ENCODE measurements around the gene ARID2. TPM values are rescaled to one million over a fixed set of nuclear protein-coding genes. Genes with fewer than 3 reads are reported as not detected.
A peak's percentile ranks its signal among the peaks of the same experiment; 100 is the strongest.

The ARID2 gene
- total and polyA plus RNA-seq, 2 experiments from 2014 or later, result 26.5 to 54.9 TPM

DNA sequence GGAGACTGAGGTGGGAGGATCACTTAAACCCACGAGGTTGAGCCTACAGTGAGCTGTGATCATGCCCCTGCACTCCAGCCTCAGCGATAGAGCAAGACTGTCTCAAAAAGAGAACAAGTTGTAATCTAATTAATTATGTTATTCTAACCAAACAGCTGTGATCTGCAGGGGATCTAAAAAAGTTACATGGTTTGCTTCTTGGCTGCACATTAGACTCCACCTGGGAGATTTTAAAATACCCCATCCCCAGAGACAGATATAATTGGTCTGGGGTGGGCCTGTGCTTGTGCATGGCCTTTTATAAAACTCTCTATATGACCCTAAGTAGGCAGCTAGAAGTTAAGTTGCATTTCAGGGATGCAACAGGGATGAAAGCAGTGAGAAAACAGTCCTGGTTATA, 184.1 kb downstream of the ARID2 start:
- DNase-seq (ENCODE audit: low spot score) (no peak), ATAC-seq (no peak; the same call in 2 of the 3 replicates)
- Mint-ChIP-seq H3K36me3 (ENCODE audit: low read depth) (peaks cover 5% of the 10 kb centered on the region; the same call in 2 of the 3 replicates), H3K27ac (no peak overlapping the region), H3K9me3 (no peaks in the 10 kb centered on the region), H3K4me1 (no peaks in the 10 kb centered on the region), H3K4me3 (no peak overlapping the region), H3K27me3 (ENCODE audit: insufficient read depth, low read depth, poor library complexity) (peaks cover 6% of the 10 kb centered on the region)
- Histone ChIP-seq H3K27ac (ENCODE audit: low read depth) (no peak overlapping the region), H4K20me1 (replicated peaks; ENCODE audit: insufficient read depth) (no peaks in the 10 kb centered on the region), H2AFZ (no peak overlapping the region), H3K27me3 (ENCODE audit: insufficient read depth) (no peaks in the 10 kb centered on the region), H3K9me2 (ENCODE audit: insufficient read depth) (no peaks in the 10 kb centered on the region), H3K4me1 (ENCODE audit: insufficient read depth) (no peaks in the 10 kb centered on the region), H3K36me3 (ENCODE audit: insufficient read depth) (no peaks in the 10 kb centered on the region), H3K4me3 (no peak overlapping the region), H3K4me2 (no peak overlapping the region), H3K79me2 (replicated peaks; ENCODE audit: insufficient read depth) (no peaks in the 10 kb centered on the region), H3F3A (replicated peaks; ENCODE audit: low read depth) (no peaks in the 10 kb centered on the region)
- TF ChIP-seq ZNF114 (CRISPR knock-in tag; IDR thresholded peaks at IDR 0.05) (no peak), ZNF331 (CRISPR knock-in tag; IDR thresholded peaks at IDR 0.05; ENCODE audit: low read depth) (no peak), JUNB (IDR thresholded peaks at IDR 0.05; ENCODE audit: unreplicated experiment) (no peak), NANOG (IDR thresholded peaks at IDR 0.05; ENCODE audit: borderline replicate concordance) (no peak)
- TF ChIP-seq, protein P1, sequence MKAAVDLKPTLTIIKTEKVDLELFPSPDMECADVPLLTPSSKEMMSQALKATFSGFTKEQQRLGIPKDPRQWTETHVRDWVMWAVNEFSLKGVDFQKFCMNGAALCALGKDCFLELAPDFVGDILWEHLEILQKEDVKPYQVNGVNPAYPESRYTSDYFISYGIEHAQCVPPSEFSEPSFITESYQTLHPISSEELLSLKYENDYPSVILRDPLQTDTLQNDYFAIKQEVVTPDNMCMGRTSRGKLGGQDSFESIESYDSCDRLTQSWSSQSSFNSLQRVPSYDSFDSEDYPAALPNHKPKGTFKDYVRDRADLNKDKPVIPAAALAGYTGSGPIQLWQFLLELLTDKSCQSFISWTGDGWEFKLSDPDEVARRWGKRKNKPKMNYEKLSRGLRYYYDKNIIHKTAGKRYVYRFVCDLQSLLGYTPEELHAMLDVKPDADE (IDR thresholded peaks at IDR 0.05), result no peak
- TF ChIP-seq, protein P2, sequence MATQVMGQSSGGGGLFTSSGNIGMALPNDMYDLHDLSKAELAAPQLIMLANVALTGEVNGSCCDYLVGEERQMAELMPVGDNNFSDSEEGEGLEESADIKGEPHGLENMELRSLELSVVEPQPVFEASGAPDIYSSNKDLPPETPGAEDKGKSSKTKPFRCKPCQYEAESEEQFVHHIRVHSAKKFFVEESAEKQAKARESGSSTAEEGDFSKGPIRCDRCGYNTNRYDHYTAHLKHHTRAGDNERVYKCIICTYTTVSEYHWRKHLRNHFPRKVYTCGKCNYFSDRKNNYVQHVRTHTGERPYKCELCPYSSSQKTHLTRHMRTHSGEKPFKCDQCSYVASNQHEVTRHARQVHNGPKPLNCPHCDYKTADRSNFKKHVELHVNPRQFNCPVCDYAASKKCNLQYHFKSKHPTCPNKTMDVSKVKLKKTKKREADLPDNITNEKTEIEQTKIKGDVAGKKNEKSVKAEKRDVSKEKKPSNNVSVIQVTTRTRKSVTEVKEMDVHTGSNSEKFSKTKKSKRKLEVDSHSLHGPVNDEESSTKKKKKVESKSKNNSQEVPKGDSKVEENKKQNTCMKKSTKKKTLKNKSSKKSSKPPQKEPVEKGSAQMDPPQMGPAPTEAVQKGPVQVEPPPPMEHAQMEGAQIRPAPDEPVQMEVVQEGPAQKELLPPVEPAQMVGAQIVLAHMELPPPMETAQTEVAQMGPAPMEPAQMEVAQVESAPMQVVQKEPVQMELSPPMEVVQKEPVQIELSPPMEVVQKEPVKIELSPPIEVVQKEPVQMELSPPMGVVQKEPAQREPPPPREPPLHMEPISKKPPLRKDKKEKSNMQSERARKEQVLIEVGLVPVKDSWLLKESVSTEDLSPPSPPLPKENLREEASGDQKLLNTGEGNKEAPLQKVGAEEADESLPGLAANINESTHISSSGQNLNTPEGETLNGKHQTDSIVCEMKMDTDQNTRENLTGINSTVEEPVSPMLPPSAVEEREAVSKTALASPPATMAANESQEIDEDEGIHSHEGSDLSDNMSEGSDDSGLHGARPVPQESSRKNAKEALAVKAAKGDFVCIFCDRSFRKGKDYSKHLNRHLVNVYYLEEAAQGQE (IDR thresholded peaks at IDR 0.05; ENCODE audit: unreplicated experiment), result no peak

DNA sequence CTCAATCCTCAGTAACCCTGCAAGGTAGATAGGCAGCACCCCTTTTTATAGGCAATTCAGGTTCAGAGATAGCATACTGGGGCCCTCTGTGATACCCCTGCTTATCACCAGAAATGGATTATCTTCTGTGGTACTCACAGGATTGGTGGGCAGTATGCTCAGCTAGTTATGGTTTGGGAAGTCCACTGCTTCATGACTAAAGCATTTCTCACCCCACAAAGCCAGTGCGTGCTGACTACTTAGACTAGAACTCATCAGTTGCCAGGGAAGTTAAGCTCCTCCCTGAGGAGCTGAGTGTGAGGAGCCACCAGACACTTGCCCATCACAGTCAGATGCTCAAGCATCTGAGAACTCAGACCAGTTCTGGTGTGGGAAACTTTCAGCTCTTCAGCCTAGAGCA, 184.6 kb downstream of the ARID2 start:
- no peaks in the 10 kb centered on the region for H3K4me1 Mint-ChIP-seq
- no peaks in the 10 kb centered on the region for H3K9me2 ChIP-seq (ENCODE audit: insufficient read depth)
- H3K27ac Mint-ChIP-seq, result no peak overlapping the region
- H3K79me2 ChIP-seq (replicated peaks; ENCODE audit: insufficient read depth), result no peaks in the 10 kb centered on the region
- no peak overlapping the region for H3K4me3 Mint-ChIP-seq
- ATAC-seq (peak; percentile 73), DNase-seq (ENCODE audit: low spot score) (peak; percentile 20)
- no peaks in the 10 kb centered on the region for H3K27me3 ChIP-seq (ENCODE audit: insufficient read depth)
- 0 out of 2 replicates have a peak, but pooled peaks cover 2% of the 10 kb centered on the region for H3K36me3 ChIP-seq (ENCODE audit: insufficient read depth)
- peaks cover 6% of the 10 kb centered on the region for H3K27me3 Mint-ChIP-seq (ENCODE audit: insufficient read depth, low read depth, poor library complexity)
- no peak overlapping the region for H3K4me3 ChIP-seq
- TF ChIP-seq POLR2AphosphoS5 (IDR thresholded peaks at IDR 0.05; ENCODE audit: low read depth) (no peak), EZH2 (IDR thresholded peaks at IDR 0.05; ENCODE audit: low read depth, unreplicated experiment) (no peak), EZH2phosphoT487 (IDR thresholded peaks at IDR 0.05; ENCODE audit: unreplicated experiment) (no peak), JUNB (IDR thresholded peaks at IDR 0.05; ENCODE audit: unreplicated experiment) (no peak)
- no peak overlapping the region for H3K4me2 ChIP-seq
- H4K20me1 ChIP-seq (replicated peaks; ENCODE audit: insufficient read depth), result no peaks in the 10 kb centered on the region
- H3K27ac ChIP-seq (ENCODE audit: low read depth), result no peak overlapping the region
- no peaks in the 10 kb centered on the region for H3K9me3 Mint-ChIP-seq
- H3F3A ChIP-seq (replicated peaks; ENCODE audit: low read depth), result no peaks in the 10 kb centered on the region
- no peaks in the 10 kb centered on the region for H3K4me1 ChIP-seq (ENCODE audit: insufficient read depth)
- no peak overlapping the region for H2AFZ ChIP-seq
- H3K36me3 Mint-ChIP-seq (ENCODE audit: low read depth), result peaks cover 5% of the 10 kb centered on the region; the same call in 2 of the 3 replicates
